NCI-H2196 treated with DMSO at 0.1 percent for 48 hours (cell line): ENCODE measurements around the gene FGD5.

Experiments used
- DNase-seq: peaks from one replicate; lab custom pipeline; 2025; ENCODE audit not compliant: unreplicated experiment; lab: John Stamatoyannopoulos, UW

Gene FGD5

DNA sequence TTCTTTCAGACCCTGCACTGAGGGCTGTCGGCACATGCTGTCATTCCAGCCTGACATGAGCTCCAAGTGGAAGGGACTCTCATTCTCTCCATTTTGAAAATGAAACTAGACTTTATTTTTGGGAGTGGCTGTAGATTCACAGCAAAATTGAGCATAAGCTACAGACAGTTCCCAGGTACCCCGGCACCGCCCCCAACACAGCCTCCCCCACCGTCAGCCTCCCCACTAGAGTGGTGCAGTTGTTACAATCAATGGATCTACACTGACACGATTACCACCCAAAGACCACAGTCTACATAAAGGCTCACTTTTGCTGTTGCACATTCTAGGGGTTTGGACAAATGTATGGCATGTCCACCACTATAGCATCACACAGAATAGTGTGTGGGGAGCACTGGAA is 29.5 kb upstream of the FGD5 start:
- DNase-seq = no peak

DNA sequence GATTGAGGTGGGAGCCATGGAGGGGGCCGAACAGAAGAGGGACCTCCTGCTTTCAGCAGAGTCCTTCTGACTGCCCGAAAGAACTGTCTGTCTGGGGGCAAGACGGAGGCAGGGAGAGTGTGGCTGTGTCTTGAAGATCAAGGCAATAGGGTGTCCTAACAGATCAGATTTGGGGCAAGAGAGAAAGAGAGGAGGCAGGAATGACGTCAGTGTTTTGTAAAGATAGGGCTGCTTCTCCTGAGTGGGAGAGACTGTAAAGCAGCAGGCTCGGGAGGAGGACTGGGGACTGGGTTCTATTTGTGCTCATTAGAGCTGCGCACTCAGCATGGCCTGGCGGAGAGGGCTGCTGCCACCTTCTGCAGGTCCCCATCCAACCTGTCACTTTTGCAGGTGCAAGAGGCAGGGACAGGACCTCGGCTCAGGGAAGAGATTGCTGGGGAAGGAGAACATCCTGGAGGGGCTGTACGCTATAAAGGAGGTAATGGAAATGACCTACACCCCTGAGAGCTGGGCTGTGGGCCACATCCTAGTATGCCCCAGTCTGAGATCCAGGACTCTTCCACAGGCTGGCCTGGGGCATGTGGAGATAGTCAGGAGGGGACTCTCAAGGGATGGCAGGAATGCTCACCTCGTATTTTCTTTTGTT is 29.0 kb upstream of the FGD5 start:
- DNase-seq = no peak

DNA sequence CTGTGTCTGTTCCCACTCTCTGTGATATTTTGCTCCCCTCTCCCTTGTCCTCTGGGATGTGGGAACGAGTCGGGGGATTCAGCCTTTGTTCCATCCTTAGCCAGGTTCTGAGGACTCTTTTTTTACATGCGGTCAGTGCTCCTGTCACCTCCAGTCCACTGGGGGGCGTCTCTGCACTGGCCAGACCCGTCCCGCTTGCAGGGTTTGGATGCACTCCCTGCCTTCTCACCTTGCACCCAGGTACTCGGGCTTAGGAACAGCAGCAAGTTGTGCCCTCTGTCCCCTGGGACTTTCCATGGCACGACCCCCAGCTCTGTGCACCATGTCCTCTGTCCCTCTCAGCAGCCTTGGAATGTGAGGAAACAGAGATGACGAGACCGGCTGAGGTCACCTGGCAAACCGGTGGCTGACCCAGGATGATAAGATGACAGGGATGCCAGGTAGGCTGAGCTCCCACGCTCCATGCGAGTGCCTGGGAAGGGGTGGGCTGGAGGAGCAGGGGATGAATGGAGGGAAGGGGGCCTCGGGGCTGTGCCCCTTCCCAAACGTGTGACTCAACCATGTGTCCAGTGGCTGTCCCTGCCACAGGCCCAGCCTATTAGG is 27.3 kb upstream of the FGD5 start:
- no peak for DNase-seq

DNA sequence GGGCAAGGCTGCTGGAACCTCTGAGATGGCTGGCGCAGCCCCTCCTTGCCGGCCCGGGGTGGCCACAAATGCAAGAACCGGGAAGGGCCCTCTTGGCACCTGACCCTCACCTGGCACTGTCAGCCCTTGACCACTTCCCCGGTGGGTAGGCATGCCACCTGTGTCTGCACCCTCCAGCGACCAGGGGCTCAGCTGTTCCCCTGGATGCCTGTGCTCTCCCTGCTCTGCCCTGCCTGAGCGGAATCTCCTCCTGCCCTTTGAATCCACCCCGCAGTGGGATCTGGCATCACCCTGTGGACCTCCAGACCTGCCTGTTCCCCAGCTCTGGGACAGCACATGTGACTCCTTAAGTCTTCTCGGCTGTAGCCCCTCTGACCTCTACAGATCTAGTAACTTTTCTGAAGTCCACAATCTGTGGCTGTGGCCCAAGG is 26.1 kb upstream of the FGD5 start:
- no peak for DNase-seq

DNA sequence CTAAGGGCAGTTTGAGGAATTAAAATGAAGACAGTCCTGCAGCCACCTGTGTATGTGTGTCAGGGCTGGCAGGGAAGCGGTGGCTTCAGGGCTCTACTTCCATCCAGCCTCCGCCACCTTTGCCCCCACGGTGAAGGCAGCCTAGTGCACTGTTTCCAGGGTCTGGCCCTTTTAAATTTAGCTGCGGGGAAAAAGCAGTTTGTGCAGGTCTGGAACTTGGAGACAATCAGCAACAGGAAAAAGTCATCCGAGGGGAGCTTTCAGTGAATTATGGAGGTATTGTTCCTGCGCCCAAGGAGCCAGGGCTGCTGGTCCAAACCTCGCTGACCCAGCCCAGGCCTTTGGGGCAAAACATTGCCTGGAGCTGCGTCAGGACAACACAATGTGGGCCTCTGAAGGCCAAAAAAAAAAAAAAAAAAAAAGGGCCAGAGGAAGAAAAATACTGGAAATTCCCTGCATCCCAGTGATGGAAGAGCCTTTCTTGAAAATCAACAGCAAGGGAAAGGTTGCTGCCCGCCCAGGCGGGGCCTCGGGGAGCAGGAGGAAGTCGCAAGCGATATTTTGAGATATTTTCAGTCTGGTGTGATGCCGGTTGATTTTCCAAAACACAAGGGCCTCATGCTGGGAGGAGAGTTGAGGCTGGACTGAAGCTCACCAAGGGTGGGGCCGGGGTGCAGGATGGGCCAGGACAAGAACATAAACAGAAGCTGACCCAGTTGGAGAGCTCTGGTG is 25.5 kb upstream of the FGD5 start:
- DNase-seq = no peak

DNA sequence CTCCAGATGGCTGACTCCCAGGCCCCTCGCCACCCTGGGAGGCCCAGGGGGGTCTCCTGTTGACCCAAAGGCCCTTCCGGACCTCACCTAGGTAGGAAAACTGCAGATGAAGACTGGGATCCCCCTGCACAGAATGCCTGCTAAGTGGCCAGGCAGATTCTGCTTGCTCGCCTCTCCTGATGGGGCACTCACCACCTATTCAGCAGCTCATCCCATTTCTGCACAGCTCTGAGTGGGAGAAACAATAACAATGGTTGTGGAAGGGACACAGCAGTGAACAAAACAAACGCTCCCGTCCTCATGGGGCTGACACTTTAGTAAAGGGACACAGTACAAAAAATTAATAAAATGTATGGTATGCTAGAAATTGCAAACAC is 24.9 kb upstream of the FGD5 start:
- no peak for DNase-seq

DNA sequence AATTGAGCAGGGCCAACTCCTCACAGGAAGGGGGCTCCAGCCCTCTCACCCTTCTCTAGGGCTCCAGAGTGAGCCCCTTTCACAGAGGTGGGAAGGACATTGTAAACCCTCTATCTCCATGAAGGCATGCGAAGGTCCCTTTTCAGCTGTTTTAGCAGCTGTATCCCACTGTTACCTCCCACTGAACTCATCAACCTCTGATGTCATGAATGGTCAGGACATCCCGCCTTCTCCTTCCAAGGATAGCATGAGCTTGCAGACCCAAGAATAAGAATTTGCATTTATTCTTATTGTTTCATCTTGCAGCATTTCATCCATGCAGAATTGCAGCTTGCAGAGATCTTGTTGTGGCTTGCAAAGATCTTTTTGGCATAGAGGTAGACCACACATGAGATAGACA is 24.3 kb upstream of the FGD5 start:
- DNase-seq = no peak

DNA sequence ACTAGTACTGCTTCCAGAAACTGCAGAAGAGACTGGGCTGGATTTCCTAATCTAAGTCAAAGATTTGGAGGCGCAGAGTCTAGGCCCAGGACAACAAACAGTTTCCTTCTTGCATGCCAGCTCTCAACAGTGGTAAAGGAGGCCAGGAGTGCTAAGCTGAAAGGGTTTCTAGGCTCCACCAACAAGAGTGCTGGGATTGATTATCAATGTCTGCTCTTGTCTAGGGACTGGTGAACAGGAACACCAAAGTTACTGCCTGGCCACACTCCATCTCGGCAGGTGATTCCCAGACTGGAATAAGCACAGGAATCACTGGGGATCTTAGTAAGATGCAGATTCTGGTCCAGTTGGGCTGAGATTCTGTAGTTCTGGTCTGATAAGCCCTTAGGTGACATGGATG is 22.8 kb upstream of the FGD5 start:
- no peak for DNase-seq

DNA sequence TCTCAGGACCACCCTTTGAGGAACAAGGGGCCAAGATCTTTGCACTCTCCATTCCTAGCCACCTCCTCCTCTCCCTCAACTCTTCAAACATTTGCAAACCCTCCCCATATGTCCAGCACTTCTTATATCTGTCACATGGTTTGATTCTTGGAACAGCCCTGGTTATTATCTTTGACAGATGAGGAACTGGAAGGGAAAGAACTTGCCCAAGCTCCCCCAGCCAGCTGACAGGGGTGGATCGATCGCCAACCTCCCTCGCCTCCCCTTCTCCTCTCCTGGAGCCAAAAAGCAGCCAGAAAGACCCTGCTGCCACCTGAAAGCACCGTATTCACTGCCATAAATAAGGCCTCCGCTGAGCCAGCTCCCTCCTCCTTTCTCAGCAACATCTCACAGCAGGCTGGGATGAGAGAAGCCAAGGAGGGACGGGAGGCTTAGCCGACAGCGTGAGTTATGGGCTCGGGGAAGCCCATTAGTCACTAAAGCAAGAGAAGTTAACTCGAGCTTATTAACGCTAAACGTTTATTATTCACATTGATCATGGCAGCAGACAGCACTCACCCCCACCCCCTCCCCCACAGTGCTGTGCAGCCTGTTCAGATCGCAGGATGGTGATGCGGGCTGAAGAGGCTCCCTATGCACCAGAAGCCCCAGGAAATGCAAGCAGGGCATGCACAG is 22.2 kb upstream of the FGD5 start:
- no peak for DNase-seq

DNA sequence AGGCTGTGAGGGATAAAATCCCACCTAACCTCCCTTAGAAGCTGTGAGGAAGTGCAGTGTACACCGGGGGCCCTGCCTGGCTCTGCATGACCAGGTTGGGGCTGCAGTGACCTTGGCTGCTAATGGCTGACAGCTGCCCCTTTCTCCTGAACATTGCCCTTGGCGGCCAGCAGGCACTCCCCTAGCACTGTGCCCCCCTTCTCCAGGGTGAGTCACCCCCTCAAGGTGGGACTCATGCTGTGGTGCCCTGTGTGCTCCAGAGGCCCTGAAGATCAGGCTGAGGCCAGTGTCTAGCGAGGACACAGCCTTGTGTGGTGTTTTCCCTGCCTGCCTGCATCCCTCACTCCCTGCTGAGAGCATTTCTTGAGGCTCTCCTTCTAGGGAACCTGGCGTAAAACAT is 21.0 kb upstream of the FGD5 start:
- DNase-seq = no peak

DNA sequence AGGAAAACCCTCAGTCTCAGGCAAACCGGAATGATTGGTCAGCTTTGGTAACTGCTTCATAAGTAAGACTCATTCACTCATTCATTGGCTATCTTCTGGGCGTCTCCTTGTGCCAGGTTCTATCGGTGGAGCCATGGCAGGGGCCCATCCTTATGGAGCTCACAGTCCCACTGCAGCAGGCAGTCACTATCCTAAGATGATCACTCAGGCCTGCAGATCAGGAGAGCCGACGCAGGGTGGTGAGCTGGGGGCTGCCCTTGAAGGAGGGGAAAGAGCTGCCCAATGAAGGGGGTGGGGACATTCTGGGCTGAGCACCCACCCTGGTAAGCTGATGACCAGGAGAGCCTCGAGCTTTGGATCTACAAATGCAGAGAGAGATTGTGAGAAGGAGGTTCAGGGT is 20.5 kb upstream of the FGD5 start:
- no peak for DNase-seq

DNA sequence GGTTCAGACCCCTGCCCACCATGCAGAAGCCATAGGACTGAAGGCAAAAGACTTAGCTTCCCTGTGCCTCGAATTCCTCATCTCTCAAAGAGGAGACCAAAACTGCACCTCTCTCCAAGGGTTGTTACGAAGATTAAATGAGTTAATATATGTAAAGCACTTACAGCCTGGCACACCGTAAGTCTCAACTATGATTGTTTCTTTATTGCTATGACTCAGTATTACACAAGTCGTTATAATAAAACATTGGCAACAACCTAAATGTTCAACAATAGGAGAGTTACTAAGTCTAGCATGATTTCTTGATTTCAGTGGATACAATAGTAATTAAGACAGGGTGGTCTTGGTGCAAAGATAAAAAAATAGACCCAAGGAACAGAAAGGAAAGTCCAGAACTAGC is 19.6 kb upstream of the FGD5 start:
- DNase-seq = no peak

DNA sequence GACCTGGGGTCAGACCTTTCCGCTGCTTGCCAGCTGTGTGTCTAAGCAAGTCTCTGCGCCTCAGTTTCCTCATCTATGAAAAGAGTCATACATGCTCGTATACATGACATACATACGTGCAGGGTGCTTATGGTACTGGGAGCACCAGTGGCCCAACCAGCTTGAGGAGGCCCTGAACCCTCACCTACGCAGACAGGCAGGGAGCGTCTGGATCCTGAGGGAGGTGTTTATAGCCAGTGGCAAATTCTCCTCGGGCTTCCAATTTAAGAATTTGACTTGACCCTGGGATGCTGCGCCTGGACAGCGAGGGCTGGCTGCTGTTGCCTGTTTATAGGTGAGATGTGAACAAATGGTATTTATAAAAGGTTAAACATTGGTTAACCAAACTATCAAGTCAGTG is 17.7 kb upstream of the FGD5 start:
- DNase-seq = no peak

DNA sequence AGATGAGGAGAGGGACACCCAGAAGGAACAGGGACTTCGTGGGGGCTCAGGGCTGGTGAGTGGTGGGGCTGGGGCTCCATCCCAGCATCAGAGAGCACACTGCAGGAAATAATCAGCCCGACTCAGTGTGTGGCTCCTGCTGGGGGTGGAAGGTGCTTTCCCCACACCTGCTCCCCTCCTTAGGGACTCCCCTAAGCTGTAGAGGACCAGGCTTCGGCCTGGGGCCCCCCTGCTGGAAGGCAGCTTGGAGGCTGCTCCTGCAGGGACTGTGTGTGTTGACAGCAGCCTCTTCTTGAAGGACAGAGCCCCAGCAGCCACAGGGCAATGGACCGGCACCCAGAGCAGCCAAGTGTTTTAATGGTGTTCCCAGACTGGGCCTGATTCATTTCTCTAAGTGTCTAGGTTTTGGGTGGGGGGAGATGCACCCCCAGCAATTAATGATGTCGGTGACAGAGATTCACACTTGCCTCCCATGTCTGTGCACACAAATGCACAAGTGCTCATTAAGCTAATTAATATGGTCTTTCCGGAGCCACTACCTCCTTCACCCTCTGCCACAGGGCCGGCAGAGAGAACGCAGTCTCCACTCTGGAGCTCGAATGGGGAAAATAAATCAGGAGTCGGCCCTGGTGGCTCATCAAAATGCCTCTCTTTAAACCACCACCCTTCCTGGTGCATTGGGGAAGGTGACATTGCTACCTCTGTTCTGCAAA is 16.9 kb upstream of the FGD5 start:
- DNase-seq = no peak

DNA sequence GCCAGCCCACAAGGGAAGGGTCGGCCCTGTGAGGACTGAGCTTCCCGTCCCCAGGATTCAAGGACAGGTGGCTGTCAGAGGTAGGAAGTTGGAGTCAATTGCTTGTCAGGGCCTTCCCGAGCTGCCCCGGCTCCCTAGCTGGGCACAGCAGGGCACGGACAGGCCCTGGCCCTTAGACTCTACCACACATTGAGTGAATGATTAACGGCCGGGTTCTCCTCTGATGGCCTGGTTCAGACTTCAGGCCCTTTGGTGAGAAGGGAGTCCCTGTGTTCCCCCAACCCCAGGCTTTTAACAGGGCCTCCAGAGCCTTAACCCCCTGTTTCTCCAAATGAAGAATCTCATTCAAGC is 16.4 kb upstream of the FGD5 start:
- DNase-seq = no peak

DNA sequence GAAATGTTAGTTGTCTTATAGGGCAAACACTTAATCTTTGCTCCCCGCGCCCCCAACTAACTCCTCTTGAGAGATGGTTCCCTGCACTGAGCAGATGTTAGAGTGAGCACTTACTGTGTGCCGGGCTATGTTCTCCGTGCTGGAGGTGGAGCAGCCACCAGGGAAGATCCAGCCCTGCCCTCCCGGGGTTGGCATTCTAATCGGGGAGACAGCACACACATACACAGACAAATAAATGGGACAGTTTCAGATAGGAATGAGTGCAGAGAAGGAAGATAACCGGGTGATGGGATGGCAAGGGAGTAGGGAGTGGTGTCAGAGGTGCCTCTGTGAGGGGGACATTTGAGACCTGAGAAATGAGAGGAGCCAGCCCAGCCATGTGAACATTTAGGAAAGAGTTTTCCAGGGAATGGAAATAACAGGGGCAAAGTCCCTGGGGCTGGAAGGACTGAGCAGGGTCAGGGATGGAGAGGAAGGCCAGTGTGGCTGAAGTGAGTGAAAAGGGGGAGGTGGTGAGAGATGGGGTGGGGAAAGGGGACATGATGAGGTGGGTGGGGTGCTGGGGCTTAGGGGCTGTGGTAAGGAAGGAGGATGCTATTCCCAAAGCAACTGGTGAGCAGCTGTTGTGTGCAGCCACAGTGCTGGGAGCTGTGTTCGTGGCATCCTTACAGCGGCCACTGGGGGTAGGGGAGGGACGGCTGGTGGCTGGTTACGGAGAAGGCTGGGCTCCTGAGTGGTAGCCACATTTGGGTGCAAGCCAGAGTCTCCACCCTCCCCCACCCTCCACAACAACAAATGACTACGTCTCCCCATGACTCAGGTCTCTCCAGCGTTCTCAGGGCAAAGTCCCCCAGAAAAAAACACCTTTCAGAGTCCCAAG is 15.4 kb upstream of the FGD5 start:
- no peak for DNase-seq

DNA sequence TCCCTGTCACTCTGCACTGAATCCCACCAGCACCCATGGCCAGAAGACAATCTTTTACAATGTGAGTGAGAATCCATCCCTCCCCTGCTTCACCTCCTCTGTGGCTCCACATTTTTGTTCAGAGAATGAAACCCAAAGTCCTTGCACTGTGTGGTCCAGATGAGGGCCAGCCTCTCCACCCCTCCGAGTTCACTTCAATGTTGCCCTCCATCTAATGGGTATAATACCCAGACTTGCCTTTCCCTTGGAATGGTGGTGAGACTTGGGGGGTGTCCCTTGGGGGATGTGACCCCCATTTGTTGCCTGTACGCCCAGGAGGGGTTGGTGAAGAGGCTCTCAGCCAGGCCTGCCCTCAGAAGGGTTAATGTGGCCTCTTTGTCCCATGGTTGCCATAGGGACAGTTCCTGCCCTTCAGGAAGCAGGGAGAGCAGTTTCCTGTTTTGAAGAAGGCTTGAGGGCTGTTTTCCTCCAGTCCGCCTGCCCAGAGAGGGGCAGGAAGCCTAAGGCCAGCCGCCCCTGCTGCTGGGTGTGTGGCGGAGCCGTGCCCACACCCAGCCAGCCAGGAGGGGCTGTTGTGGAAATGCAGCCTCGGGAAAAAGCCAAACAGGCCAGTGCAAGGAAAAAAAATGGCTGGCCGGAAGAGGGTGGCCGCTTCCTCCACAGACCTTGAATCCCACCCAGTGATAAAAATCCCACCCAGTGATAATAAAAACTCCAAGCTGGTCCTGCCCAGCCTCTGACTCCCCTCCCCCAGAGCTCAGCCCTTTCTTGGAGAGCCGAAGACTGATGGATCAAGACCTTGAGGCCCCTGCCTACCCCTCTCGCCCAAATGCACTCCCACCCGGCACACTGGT is 14.6 kb upstream of the FGD5 start:
- no peak for DNase-seq

DNA sequence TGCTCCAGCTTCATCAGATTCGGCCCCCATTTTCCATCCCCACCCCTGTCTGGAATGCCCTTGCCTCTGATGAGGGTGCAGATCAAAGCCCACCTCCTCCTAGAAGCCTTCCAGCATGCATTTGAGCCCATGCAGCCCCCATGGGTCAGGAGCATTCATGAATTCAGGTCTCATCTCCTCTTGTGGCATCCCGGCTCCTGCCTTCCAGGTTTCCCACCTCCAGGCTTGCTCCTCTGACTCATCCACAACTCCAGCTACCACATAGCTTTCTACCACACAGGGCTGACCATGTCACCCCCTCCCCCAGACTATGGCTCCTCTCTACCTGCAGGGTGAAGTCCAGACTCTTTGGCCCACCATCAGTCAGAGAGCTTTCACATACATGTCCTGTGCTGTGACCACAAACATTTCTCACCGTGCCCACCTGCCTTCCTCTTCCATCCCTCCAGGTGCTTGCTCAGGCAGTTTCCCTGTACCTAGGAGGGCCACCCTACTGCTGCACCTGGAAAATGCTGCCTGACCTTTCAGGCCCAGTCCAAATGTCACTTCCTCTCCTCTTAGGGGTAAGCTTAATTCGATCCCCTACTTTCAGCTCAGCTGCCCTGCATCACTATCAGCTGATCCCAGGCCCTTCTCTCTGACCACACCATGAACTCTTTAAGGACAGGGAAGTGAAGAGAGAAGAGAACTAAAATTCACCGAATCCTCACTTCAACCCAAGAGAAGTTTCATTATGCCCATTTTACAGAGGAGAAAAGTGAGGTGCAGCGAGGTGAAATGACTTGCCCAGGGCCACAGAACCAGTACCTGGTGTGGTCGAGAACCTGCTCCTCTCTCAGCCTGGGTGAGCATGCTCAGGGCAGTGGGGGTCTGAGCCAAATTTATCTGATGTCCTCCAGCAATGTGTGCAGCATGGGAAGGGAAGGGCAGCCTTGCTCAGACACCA is 13.7 kb upstream of the FGD5 start:
- no peak for DNase-seq
